Activated T-cell treated with anti-CD3 and anti-CD28 coated beads, Interleukin-2, amount 50 U/mL, for 48 hours (primary cell): ENCODE data around the gene DNAAF1.

Experiments used
- DNase-seq, 2 experiments: peaks; one replicate each; pipeline ENCODE4 v3.0.0-alpha.2; 2020

DNAAF1 gene

DNA sequence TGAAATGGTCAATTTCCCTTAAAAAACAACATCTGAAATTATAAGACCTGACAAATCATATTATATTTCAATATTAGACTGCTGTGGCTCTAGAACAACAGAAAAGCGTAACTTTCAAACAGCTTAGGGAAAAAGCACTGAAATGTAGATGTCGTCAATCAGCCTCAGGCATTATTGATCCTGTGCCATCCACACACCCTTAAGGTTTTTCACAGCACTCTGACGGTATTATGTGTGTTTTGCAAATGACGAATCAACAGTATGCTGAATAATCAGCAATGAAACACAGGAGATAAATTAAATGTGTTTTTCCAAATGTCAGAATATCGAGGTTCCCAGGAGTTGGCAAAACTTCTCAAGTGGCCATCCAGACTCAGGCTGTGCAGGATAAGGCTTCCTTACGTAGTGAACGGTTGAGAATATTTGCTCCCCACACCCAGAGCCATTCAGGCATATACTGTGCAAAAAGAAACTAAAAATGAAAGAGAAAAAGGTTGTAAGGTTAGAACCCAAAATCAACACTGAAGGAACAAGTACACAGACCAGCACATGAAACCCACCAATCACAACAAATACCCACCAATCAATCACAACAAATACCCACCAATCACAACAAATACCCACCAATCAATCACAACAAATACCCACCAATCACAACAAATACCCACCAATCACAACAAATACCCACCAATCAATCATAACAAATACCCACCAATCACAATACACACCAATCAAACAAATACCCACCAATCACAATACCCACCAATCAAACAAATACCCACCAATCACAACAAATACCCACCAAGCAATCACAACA, 20.6 kb upstream of the DNAAF1 start:
- no peak for DNase-seq

DNA sequence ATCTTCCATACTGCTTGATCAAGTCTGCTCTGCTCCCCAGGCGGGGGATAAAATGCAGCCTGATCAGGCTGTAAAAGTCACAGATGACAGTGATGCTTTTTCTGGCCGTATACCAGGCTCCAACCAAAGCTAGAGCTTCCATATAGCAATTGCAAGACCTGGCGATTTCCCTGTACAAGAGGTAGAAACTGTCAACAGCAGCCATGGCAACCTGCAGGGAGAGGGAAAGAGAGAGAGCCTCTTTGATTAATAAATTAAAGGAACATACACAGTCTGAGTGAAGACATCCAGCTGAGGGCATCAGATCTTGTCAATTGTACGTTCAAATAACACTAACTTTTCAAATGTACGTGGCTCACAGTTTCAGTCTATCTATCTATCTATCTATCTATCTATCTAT, 14.0 kb upstream of the DNAAF1 start:
- DNase-seq: no peak

DNA sequence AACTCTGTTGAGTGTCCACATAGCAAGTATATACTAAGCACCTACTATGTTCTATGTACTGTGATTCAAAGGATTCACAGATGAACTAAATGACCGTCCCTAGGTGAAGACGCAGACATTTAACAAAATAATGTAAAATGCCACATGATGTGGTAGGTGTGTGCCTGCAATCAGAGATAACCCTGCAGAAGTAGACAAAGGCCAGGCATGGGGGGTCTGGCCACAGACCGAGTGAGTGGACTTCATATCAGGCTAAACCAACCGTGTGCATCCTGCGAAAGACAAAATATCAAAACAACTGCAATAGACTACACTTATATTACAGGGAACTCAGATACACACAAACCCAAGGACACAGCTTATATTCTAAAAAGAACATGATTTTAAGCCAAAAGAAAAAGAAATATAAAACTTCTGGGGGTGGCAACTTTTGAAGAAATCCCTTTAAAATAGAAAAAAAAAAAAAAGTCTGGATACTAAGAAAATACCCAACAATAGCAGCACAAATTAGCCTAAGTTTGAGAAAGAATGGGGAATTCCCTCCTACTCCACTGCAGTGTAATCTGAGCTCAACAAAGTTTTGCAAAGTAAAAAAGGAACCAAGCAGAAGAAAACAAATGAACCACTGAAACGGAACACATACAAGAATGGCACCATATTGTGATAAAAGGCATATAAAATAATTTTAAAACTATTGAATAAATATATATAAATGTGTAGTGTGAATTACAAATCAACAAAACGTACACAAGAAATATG, 12.4 kb upstream of the DNAAF1 start:
- DNase-seq: no peak

DNA sequence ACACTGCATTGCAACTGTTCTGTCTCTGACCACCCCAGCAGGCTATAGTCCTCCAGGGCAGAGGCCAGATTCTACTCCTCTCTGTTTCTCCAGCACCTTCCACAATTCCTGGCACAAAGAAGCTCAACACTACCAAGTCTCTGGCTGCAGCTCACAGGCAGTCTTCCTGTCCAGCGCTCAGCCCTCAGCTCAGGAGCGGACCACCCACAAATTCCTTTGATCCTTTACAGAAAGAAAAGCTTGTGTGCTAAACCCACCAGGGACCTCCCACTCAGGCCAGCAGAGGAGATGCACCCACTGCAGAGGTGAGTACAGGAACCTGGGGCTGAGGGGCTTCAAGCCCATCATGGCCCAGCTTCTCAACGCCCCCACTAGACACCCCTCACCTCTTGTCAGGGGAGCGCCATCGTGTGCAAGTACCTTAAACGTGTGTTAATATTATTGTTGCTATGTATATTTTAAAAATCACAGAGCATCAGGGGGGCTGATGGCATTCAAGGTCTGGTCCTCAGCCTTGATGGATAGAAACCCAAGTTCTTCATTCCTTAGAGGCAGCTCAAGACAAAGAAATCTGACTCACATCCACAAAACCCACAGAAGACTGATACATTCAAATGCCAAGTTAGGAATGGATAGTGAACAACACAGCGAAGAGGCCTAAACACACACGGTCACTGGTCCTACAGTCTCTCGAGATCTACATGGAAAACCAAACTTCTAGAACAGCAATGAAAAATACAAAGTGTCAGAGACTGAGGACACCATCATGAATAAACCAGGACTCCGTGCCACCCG, 8.6 kb upstream of the DNAAF1 start:
- DNase-seq: no peak

DNA sequence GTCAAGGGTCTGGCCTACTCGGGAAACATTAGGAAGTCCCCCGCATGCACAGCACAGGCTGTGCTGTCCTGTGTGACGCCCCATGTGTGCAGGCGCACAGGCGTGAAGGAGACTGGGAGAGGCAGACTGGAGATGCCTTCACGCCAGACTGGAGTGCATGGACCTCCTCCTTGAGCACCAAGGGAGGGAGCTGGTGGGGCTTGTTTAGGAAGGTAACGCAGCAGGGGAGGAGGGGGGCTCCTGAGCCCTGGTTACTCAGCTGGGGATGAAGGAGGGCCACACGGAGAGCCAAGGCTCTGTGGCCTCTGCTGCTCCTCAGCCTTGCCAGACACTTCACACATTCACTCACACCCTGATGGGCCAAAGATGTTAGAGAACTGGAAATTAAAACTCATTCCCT, 7.8 kb upstream of the DNAAF1 start:
- DNase-seq: no peak

DNA sequence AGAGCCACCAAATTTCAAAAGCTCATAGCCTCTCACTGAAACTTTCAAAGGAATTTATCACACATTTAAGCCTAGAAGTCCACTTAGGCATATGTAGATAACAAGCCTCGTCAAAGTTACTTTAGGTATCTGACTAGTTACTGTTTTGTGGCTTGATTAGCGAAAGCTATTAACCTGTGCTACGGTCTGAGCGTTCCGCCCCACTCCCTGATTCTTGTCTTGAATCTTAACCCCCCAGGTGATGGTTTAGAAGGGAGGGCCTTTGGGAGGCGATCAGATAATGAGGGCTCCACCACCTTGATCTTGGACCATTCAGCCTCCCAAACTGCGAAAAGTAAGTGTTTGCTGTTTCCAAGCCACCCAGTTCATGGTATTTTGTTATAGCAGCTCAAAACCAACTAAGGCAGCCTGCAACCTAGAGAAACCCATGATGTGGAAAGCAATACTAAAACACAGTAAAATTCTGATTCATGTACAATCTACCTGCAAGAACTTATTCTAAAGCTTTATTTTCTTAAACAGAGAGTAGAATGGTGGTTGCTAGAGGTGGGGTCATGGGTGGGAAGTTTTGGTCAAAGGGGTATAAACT, 7.2 kb upstream of the DNAAF1 start:
- DNase-seq: no peak

DNA sequence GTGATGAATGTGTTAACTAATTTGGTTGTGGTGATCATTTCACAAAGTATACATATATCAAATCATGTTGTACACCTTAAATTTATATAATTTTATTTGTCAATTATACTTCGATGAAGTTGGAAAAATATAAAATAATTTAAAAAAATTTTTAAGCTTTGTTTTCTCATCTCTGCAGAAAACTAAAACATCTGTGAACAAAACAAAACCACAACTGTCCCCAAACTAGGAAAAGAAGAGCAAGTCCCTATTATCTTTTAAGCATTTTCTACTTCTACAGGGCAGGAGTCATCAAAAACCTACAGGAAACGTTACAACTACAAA, 6.6 kb upstream of the DNAAF1 start:
- no peak for DNase-seq

DNA sequence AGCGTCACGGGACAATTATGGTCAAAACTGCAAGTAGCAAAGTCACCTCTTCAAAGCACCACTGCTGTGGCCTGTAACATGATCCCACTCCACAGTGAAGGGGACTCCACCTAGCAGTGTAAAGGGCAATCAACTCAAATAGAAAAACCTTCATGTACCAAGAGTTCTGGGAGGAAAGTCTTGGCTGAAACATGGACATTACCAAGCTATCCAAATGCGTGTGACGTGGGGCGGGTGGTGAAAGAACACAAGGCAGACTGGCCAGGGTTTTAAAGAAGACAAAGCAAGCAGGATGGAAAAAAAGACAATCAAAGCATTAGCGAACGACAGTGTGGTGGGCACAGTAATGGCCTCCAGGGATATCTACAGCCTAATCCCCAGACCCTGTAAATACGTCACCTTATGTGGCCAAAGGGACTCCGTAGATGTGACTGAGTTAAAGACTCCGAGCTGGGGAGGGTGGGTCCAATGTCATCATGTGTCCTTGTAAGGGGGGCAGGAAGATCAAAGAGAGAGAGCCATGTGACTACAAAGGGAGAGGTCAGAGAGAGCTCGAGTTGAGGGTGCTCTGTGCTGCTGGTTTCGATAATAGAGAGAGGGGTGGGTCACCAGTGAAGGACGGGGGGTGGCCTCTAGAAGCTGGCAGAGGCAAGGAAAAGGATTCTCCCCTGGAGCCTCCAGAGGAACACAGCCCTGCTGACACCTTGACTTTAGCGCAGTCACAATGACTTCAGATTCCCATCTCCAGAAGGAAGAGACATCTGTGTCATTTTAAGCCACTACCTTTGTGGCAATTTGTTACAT, 6.1 kb upstream of the DNAAF1 start:
- DNase-seq: peak; percentile 52 to 53

DNA sequence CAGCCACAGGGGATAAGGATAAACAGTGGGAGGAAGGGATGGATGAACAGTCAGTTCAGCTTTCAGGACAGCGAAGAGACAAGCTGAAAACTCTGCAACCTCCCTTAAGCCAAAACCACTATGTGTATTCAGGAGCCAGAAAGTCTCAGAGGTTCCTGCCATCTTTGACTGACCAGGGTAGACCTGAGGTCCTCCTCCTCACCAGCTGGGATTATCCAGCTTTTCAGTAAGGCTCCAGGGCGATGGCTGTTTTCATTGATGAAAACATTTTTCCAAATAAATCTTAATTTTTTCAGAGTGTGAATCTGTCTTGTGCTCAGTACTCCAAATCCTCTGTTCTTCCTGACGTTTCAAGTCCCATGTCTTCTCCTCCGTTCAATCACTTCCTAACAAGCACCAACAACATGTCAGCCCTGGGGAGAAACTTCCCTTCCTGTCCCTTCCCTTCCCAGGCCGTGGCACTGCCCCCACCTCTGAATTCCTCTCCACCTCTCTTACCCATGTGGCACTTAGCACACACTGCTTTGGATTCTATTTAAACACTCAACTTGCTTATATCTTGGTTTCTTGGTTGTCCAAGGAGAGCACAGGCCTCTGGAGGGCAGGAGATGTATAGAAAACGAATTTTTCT, 5.4 kb upstream of the DNAAF1 start:
- no peak for DNase-seq

DNA sequence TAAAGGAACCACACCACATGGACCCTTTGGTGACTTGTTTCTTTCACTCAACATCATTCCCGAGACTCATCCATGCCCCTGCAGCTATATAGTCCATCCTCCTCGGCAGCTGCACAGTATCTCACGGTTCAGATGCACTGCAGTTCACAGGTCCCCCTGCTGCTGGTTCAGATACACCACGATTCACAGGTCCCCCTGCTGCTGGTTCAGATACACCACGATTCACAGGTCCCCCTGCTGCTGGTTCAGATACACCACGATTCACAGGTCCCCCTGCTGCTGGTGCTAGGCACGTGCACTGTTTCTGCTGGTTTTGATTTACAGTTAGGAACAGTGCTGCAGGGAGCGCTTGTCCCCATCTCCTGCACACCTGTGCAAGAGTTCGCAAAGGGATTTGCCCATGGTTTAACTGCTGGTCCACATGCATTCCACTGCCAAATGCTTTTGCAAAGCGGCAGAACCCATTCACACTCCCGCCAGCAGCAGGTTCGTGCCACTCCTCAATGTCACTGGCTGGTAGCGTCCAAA, 3.9 kb upstream of the DNAAF1 start:
- peak in 1 of 2 experiments; percentile 42 for DNase-seq

DNA sequence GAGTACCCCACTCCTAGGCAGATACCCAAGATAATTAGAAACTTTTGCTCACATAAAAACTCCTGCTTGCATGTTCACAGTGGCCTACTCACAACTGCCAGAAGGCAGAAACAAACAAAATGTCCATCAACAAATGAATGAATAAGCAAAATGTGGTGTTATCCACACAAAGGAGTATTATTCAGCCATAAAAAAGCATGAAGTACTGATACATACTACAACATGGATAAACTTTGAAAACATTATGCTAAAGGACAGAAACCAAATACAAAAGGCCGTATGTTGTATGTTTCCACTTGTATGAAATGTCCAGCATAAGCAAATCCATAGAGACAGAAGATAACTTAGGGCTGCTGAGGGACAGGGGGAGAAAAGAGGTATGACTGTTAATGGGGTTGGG, 2.0 kb upstream of the DNAAF1 start:
- no peak for DNase-seq

DNA sequence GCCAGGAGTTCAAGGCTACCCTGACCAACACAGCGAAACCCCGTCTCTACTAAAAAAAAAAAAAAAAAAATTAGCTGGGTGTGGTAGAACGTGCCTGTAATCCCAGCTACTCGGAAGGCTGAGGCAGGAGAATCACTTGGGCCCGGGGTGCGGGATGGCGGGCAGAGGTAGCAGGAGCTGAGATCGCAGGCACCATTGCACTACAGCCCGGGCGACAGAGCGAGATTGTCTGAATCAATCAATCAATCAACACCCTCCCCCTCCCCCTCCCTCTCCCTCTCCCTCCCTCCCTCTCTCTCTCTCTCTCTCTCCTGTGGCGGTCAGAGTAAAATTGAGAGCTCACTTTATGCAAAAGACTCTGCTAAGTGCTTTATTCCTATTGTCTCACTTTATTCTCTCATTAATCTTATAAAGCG, 1.3 kb upstream of the DNAAF1 start:
- DNase-seq: no peak

DNA sequence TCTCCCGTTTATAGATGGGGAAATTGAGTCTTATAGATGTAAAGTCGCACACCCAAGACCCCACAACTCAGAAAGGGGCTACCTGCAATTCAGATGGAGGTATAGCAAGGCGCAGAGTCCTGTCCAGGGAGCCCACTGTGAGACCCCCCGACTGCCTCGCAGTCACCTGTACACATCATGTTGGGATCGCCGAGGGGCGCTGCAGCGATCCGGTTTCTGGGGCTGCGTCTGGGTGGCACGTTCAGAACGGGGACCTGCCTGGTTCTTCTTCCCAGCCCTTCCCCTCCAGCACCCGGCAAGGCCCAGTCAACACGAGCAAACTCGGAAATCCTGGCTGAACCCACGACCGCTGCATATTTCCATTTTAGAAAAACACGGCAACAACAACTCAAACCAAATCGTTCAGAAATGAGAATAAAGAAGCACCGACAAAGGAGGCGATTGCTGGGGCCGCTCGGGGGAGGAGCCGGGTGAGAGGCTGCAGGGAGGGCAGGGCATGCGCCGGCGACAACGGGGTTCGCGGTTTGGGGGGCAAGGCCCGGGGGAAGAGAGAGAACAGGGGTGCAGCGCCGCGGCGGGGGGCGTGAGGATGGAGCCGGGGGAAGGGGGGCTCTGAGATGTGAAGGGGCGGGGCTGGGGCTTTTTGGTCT, 774 bp upstream of the DNAAF1 start:
- peak; percentile 58 to 67 for DNase-seq

DNA sequence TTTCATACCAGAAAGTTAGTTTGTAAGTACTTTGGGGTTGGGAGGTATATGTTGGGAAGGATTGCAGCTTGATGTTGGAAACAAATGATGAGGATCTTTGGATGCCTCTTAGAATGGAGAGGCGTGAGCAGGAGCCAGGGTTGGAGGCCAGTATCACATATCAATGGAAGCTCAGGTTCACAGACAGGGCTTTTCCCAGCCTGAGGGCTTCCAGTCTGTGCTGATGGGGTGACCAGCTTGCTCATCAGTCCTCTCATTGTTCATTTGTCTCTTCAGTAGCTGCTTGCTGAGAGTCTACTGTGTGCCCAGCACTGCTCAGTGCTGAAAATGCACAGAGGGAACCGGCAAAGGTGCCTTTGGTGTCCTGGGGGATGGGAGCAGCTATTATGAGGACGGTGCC, 5.8 kb downstream of the DNAAF1 start:
- DNase-seq: no peak

DNA sequence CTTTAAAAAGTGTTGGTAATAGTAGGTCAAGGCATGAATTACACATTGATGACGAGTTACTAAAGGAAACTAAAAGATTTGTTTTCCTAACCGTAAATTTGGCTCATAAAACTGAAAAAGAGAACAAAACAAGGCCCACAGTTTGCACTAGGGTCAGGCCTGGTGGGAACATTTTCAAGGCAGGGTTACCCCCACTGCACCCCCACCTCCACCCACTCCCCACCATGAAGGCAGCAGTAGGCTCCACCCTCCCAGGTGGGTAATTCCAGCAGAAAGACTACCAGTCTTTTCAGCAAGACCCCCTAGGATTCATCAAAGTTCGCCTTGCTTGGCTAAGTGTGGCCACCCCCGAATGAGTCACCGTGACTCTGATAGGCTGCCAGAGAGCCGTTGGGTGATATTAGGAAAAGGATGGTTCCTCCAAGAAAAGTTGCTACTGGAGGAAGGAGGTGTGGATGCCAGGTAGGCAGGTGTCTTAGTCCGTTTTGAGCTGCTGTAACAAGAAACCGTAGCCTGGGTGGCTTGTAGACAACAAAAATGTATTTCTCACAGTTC, 8.6 kb downstream of the DNAAF1 start:
- no peak for DNase-seq

DNA sequence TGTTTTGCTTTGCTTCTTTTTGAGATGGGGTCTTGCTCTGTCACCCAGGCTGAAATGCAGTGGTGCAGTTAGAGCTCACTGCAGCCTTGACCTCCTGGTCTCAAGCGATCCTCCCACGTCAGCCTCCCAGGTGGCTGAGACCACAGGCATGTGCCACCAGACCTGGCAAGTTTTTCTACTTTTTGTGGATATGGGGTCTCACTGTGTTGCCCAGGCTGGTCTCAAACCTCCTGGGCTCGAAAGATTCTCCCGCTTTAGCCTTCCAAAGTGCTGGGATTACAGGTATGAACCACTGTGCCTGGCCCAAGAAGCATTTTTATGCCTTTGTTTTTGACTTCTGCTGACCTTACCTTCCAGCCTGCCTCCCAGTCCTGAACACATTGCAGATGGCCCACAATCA, 10.1 kb downstream of the DNAAF1 start:
- DNase-seq: no peak

DNA sequence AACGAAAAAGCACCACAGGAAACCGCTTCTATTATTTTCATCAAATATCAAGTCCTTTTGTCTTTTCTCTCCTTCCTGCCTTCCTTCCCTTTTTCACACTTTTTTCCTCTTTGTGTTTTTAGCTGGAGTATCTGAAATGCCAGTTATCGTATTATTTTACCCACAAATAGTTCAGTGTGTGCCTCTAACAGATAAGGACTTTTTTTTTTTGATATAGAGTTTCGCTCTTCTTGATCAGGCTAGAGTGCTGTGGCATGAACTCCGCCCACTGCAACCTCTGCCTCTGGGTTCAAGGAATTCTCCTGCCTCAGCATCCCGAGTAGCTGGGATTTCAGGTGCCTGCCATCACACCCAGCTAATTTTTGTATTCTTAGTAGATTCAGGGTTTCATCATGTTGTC, 10.7 kb downstream of the DNAAF1 start:
- no peak for DNase-seq

DNA sequence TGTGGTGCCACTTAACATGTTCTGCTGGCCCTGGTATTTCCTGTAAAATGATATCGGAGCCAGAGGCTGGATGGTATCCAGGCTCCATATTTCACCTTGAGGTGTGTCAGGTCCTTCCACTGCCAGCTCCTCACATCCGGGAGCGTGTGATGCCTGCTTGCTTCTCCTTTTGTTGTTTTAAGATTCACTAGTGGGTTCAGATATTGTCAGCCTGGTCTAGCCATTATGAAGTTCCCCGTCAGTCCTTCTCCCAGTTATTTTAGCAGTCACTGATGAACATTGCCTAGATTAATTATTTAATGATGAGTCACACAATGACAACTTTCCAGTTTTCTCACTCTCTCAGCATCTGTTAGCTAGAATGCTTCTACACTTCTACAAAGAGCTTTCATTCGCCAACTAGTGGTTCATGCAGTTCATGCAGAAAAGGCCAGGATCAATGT, 11.3 kb downstream of the DNAAF1 start:
- DNase-seq: no peak

DNA sequence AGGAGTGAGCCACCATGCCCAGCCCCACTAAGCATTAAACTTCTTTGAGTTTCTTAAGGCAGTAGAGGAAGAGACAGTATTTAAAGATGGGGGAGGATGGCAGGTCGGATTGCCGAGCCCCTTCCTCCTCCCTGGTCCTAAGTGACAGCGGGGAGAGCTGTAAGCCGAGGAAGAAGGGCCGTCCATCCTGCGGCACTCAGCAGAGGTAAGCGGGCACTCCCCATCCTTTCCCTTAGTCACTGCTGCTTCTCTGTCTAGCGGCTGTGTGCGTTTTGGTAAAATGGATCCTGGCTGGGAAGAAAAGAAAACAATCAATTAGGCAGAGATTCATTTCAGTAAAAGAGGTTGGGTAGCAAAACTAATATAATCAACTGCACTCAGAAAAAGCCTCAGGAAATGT, 13.9 kb downstream of the DNAAF1 start:
- DNase-seq: no peak

DNA sequence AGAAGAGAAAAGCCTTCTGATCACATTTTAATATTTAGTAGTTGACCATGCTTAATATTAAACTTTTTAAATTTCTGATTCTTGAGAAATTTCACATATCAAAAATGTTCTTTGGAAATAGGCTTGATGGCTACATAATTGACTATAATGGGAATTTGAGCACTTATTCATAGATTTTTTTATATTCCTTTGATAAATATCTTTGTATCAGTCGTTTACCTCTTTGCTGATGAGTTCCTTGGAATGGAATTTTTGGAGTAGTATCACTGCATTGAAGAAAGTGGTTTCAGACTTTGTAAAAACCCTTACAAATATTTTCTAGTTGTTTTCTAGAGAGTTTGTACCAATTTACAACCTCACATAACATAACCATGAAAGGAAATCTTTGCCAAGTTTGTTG, 14.7 kb downstream of the DNAAF1 start:
- no peak for DNase-seq

DNA sequence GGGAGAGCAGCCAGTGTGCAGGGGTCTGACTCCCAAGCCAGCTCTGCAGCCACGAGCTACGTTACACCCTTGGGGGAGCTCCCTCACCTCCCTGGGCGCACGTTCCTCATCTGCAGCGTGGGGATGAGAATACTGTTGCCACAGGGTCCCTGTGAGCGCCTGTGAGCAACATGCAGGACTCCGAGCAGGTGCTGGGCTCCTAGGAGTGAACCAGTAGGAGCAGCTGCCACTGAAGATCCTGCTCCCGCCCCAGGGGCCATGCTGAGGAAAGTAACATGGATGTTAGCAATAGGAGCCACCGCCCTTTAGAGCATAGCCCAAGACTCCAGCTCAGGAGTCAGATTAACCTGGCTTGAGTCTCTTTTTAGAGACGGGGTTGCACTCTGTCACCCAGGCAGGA, 15.9 kb downstream of the DNAAF1 start:
- DNase-seq: no peak
